Testis (tissue), 2 donors: Measurements from ENCODE around the gene XYLT1.

ENCODE experiments used
- CTCF ChIP-seq, 3 experiments: fragments of 450-650 bp in 2 of 3; fragments of 200-600 bp in 1 of 3; sonication (generic) in 1 of 3; IDR thresholded peaks; one replicate each; pipeline ENCODE4 v1.5.1; 2016 to 2019; ENCODE audit warnings: antibody characterized with exemption in 3 of 3, mild to moderate bottlenecking in 2 of 3, moderate library complexity in 1 of 3
- POLR2A ChIP-seq: fragments of 450-650 bp; IDR thresholded peaks from one replicate; pipeline ENCODE4 v1.6.1; 2017; ENCODE audit warnings: antibody characterized with exemption, mild to moderate bottlenecking, moderate library complexity

GRCh38 chr16:17369421-17370222 lies 101.1 kb downstream of the XYLT1 start:
- TF ChIP-seq POLR2A (no peak), CTCF (IDR thresholded peaks at IDR 0.05) (no peak)
